Activated CD8-positive, alpha-beta memory T cell treated with anti-CD3 and anti-CD28 coated beads, Interleukin-2, amount 10 ng/mL, durations not matched to agents 7 days and 5 days (primary cell): ENCODE data around the gene KLKB1. TPM values are rescaled to one million over a fixed set of nuclear protein-coding genes. Genes with fewer than 3 reads are reported as not detected.
"Not testable (repeated sequence)": the region's sequence is repeated elsewhere in the genome, so short reads cannot be mapped to it uniquely, and the experiment has no call there.

Experiments
- ATAC-seq: fragments of 150-1000 bp; cut with Tn5 transposase; one replicate; pipeline ENCODE4 v1.10.0; 2021; ENCODE audit warnings: moderate library complexity
- CTCF ChIA-PET: fragments of 350-600 bp; sonication (Branson Sonifier 250); formaldehyde crosslinking; loops from one replicate; lab custom pipeline; 2021; ENCODE audit warnings: antibody characterized with exemption; lab: Charles Lee
- DNase-seq: peaks from one replicate; pipeline ENCODE4 v3.0.0-alpha.2; 2020
- H3K27ac Mint-ChIP-seq: one replicate; pipeline ENCODE4 v1.8.0; 2021; ENCODE audit warnings: mild to moderate bottlenecking, mixed read lengths
- H3K27me3 Mint-ChIP-seq: one replicate; pipeline ENCODE4 v1.8.0; 2021; ENCODE audit warnings: mixed read lengths
- H3K36me3 Mint-ChIP-seq: one replicate; pipeline ENCODE4 v1.8.0; 2021; ENCODE audit warnings: mild to moderate bottlenecking, mixed read lengths
- H3K4me1 Mint-ChIP-seq: one replicate; pipeline ENCODE4 v1.8.0; 2021; ENCODE audit warnings: mixed read lengths
- H3K4me3 Mint-ChIP-seq: one replicate; pipeline ENCODE4 v1.8.0; 2021; ENCODE audit warnings: mild to moderate bottlenecking, moderate library complexity, mixed read lengths
- H3K9me3 Mint-ChIP-seq: one replicate; pipeline ENCODE4 v1.8.0; 2022; ENCODE audit warnings: low read depth, mixed read lengths
- total RNA-seq, 2 experiments: library from RNA; stranded (reverse); gene quantifications; one replicate each; pipeline ENCODE4 v1.2.3, GENCODE V29; 2021

KLKB1 gene
- total RNA-seq, 2 experiments from 2014 or later: 0.14 to 0.18 TPM

GRCh38 chr4:186240452-186240847, 13.1 kb downstream of the KLKB1 start:
- CTCF ChIA-PET: no interaction called here
- DNase-seq (no peak), ATAC-seq (no peak)
- Mint-ChIP-seq H3K27ac (no peak overlapping the region), H3K4me1 (no peaks in the 10 kb centered on the region), H3K4me3 (no peak overlapping the region), H3K9me3 (no peaks in the 10 kb centered on the region), H3K36me3 (no peaks in the 10 kb centered on the region), H3K27me3 (no peaks in the 10 kb centered on the region)

- Mint-ChIP-seq H3K36me3 (no peaks in the 10 kb centered on the region), H3K4me1 (no peaks in the 10 kb centered on the region), H3K27me3 (no peaks in the 10 kb centered on the region), H3K9me3 (no peaks in the 10 kb centered on the region), H3K27ac (no peak overlapping the region), H3K4me3 (no peak overlapping the region)
- CTCF ChIA-PET: no interaction called here
- DNase-seq (no peak), ATAC-seq (no peak)
Observed at GRCh38 chr4:186240848-186241491, 13.7 kb downstream of the KLKB1 start.

- no peak for ATAC-seq
- Mint-ChIP-seq H3K4me1 (no peaks in the 10 kb centered on the region), H3K36me3 (no peaks in the 10 kb centered on the region)
Observed at GRCh38 chr4:186241616-186242015, 14.3 kb downstream of the KLKB1 start.

GRCh38 chr4:186242031-186242430, 14.7 kb downstream of the KLKB1 start:
- ATAC-seq, H3K4me1 Mint-ChIP-seq, DNase-seq, H3K27ac Mint-ChIP-seq, H3K36me3 Mint-ChIP-seq, CTCF ChIA-PET, H3K4me3 Mint-ChIP-seq, H3K9me3 Mint-ChIP-seq, H3K27me3 Mint-ChIP-seq: not testable (repeated sequence)

More at GRCh38 chr4:186241616-186242015, 14.3 kb downstream of the KLKB1 start:
- CTCF ChIA-PET: no interaction called here
- DNase-seq: no peak
- Mint-ChIP-seq H3K4me3 (no peak overlapping the region), H3K9me3 (no peaks in the 10 kb centered on the region), H3K27me3 (no peaks in the 10 kb centered on the region), H3K27ac (no peak overlapping the region)

- H3K9me3 Mint-ChIP-seq: no peaks in the 10 kb centered on the region
- no peak for ATAC-seq
Observed at GRCh38 chr4:186243331-186243730, 16.0 kb downstream of the KLKB1 start.

GRCh38 chr4:186244835-186245234, 17.5 kb downstream of the KLKB1 start:
- Mint-ChIP-seq H3K36me3 (no peaks in the 10 kb centered on the region), H3K27me3 (no peaks in the 10 kb centered on the region), H3K4me1 (no peaks in the 10 kb centered on the region), H3K9me3 (no peaks in the 10 kb centered on the region), H3K4me3 (no peak overlapping the region), H3K27ac (no peak overlapping the region)
- CTCF ChIA-PET: no interaction called here
- DNase-seq (no peak), ATAC-seq (no peak)

More at GRCh38 chr4:186243331-186243730, 16.0 kb downstream of the KLKB1 start:
- no peak for DNase-seq
- Mint-ChIP-seq H3K4me3 (no peak overlapping the region), H3K36me3 (no peaks in the 10 kb centered on the region), H3K4me1 (no peaks in the 10 kb centered on the region), H3K27me3 (no peaks in the 10 kb centered on the region), H3K27ac (no peak overlapping the region)
- CTCF ChIA-PET: no interaction called here

GRCh38 chr4:186247062-186247752, 19.9 kb downstream of the KLKB1 start:
- H3K27me3 Mint-ChIP-seq, H3K4me1 Mint-ChIP-seq, H3K9me3 Mint-ChIP-seq, H3K4me3 Mint-ChIP-seq, ATAC-seq, DNase-seq, H3K27ac Mint-ChIP-seq, CTCF ChIA-PET, H3K36me3 Mint-ChIP-seq: not testable (repeated sequence)

GRCh38 chr4:186248643-186249042, 21.3 kb downstream of the KLKB1 start:
- ATAC-seq: no peak
- H3K27ac Mint-ChIP-seq: no peak overlapping the region

GRCh38 chr4:186249785-186250754, 22.8 kb downstream of the KLKB1 start:
- no peaks in the 10 kb centered on the region for H3K9me3 Mint-ChIP-seq
- ATAC-seq (no peak), DNase-seq (no peak)
- CTCF ChIA-PET: no interaction called here
- no peaks in the 10 kb centered on the region for H3K27me3 Mint-ChIP-seq
- no peaks in the 10 kb centered on the region for H3K4me1 Mint-ChIP-seq
- H3K4me3 Mint-ChIP-seq: no peak overlapping the region
- H3K27ac Mint-ChIP-seq: no peak overlapping the region
- H3K36me3 Mint-ChIP-seq: no peaks in the 10 kb centered on the region

More at GRCh38 chr4:186248643-186249042, 21.3 kb downstream of the KLKB1 start:
- no peak for DNase-seq
- H3K4me1 Mint-ChIP-seq: no peaks in the 10 kb centered on the region
- no peak overlapping the region for H3K4me3 Mint-ChIP-seq
- H3K27me3 Mint-ChIP-seq: no peaks in the 10 kb centered on the region
- CTCF ChIA-PET: no interaction called here
- H3K36me3 Mint-ChIP-seq: no peaks in the 10 kb centered on the region
- no peaks in the 10 kb centered on the region for H3K9me3 Mint-ChIP-seq

GRCh38 chr4:186250760-186251159, 23.5 kb downstream of the KLKB1 start:
- CTCF ChIA-PET: no interaction called here
- no peak for ATAC-seq
- Mint-ChIP-seq H3K27ac (no peak overlapping the region), H3K36me3 (no peaks in the 10 kb centered on the region), H3K4me1 (no peaks in the 10 kb centered on the region), H3K27me3 (no peaks in the 10 kb centered on the region), H3K9me3 (no peaks in the 10 kb centered on the region), H3K4me3 (no peak overlapping the region)
- DNase-seq: no peak

GRCh38 chr4:186255122-186255521, 27.8 kb downstream of the KLKB1 start:
- Mint-ChIP-seq H3K4me1 (no peaks in the 10 kb centered on the region), H3K27me3 (no peaks in the 10 kb centered on the region)
- CTCF ChIA-PET: no interaction called here

GRCh38 chr4:186258216-186258811, 31.0 kb downstream of the KLKB1 start:
- Mint-ChIP-seq H3K4me1 (no peaks in the 10 kb centered on the region), H3K4me3 (no peak overlapping the region), H3K9me3 (no peaks in the 10 kb centered on the region), H3K27ac (no peak overlapping the region), H3K36me3 (no peaks in the 10 kb centered on the region), H3K27me3 (no peaks in the 10 kb centered on the region)
- DNase-seq (no peak), ATAC-seq (no peak)
- CTCF ChIA-PET: no interaction called here

More at GRCh38 chr4:186255122-186255521, 27.8 kb downstream of the KLKB1 start:
- ATAC-seq (no peak), DNase-seq (no peak)
- Mint-ChIP-seq H3K27ac (no peak overlapping the region), H3K9me3 (no peaks in the 10 kb centered on the region), H3K4me3 (no peak overlapping the region), H3K36me3 (no peaks in the 10 kb centered on the region)

- Mint-ChIP-seq H3K4me1 (no peaks in the 10 kb centered on the region), H3K4me3 (no peak overlapping the region), H3K36me3 (no peaks in the 10 kb centered on the region), H3K27ac (no peak overlapping the region), H3K27me3 (no peaks in the 10 kb centered on the region), H3K9me3 (no peaks in the 10 kb centered on the region)
- ATAC-seq: no peak
- no peak for DNase-seq
- CTCF ChIA-PET: no interaction called here
Observed at GRCh38 chr4:186260117-186260503, 32.8 kb downstream of the KLKB1 start.
